ENCODE data around the gene LEKR1.
"Not testable (repeated sequence)": the region's sequence is repeated elsewhere in the genome, so short reads cannot be mapped to it uniquely, and the experiment has no call there.

The LEKR1 gene

GRCh38 chr3:156908398-156908797, 82.2 kb downstream of the LEKR1 start:
- no peak for DNase-seq (ENCODE audit: low read depth)

GRCh38 chr3:156910022-156910421, 83.9 kb downstream of the LEKR1 start:
- DNase-seq (ENCODE audit: low read depth), result no peak

- not testable (repeated sequence) for DNase-seq (ENCODE audit: low read depth)
These were observed 84.7 kb downstream of the LEKR1 start for GRCh38 chr3:156910831-156911230.

- not testable (repeated sequence) for DNase-seq (ENCODE audit: low read depth)
These were observed 88.1 kb downstream of the LEKR1 start for GRCh38 chr3:156914300-156914699.

- DNase-seq (ENCODE audit: low read depth), result no peak
These were observed 89.2 kb downstream of the LEKR1 start for GRCh38 chr3:156915372-156915771.

GRCh38 chr3:156918746-156919145, 92.6 kb downstream of the LEKR1 start:
- DNase-seq (ENCODE audit: low read depth), result no peak

- no peak for DNase-seq (ENCODE audit: low read depth)
These were observed 93.7 kb downstream of the LEKR1 start for GRCh38 chr3:156919818-156920217.

GRCh38 chr3:156920399-156920798, 94.2 kb downstream of the LEKR1 start:
- no peak for DNase-seq (ENCODE audit: low read depth)

GRCh38 chr3:156923349-156923748, 97.2 kb downstream of the LEKR1 start:
- no peak for DNase-seq (ENCODE audit: low read depth)

- no peak for DNase-seq (ENCODE audit: low read depth)
These were observed 112.6 kb downstream of the LEKR1 start for GRCh38 chr3:156938724-156939123.

- no peak for DNase-seq (ENCODE audit: low read depth)
These were observed 113.2 kb downstream of the LEKR1 start for GRCh38 chr3:156939315-156939714.

- DNase-seq (ENCODE audit: low read depth), result no peak
These were observed 115.2 kb downstream of the LEKR1 start for GRCh38 chr3:156941311-156941710.

- no peak for DNase-seq (ENCODE audit: low read depth)
These were observed 122.5 kb downstream of the LEKR1 start for GRCh38 chr3:156948402-156949210.

GRCh38 chr3:156952011-156952410, 125.9 kb downstream of the LEKR1 start:
- DNase-seq (ENCODE audit: low read depth), result no peak

- DNase-seq (ENCODE audit: low read depth), result no peak
These were observed 131.6 kb downstream of the LEKR1 start for GRCh38 chr3:156957715-156958114.

GRCh38 chr3:156963096-156963495, 136.9 kb downstream of the LEKR1 start:
- DNase-seq (ENCODE audit: low read depth), result no peak

GRCh38 chr3:156964577-156964976, 138.4 kb downstream of the LEKR1 start:
- no peak for DNase-seq (ENCODE audit: low read depth)

- DNase-seq (ENCODE audit: low read depth), result not testable (repeated sequence)
These were observed 140.2 kb downstream of the LEKR1 start for GRCh38 chr3:156966349-156966748.

- DNase-seq (ENCODE audit: low read depth), result no peak
These were observed 147.8 kb downstream of the LEKR1 start for GRCh38 chr3:156973954-156974353.

- no peak for DNase-seq (ENCODE audit: low read depth)
These were observed 148.8 kb downstream of the LEKR1 start for GRCh38 chr3:156974931-156975330.

- DNase-seq (ENCODE audit: low read depth), result no peak
These were observed 149.6 kb downstream of the LEKR1 start for GRCh38 chr3:156975721-156976120.

GRCh38 chr3:156976933-156977332, 150.8 kb downstream of the LEKR1 start:
- DNase-seq (ENCODE audit: low read depth), result no peak

GRCh38 chr3:156978481-156978961, 152.4 kb downstream of the LEKR1 start:
- no peak for DNase-seq (ENCODE audit: low read depth)

GRCh38 chr3:156981005-156981404, 154.9 kb downstream of the LEKR1 start:
- DNase-seq (ENCODE audit: low read depth), result no peak
